H1 (cell line): Measurements from ENCODE around the gene HOMER3. TPM values are rescaled to one million over a fixed set of nuclear protein-coding genes. Genes with fewer than 3 reads are reported as not detected.

Experiments
- BACH1 ChIP-seq: IDR thresholded peaks from 2 replicates; pipeline ENCODE4 v1.6.1; 2012; ENCODE audit warnings: low read length, improper control_type of control experiment
- BRCA1 ChIP-seq: IDR thresholded peaks from 2 replicates; pipeline ENCODE4 v1.6.1; 2012; ENCODE audit warnings: low read depth, low read length, improper control_type of control experiment
- CBX8 ChIP-seq: fragments of 300-800, 300-1000 bp; sonication (generic); IDR thresholded peaks from 2 replicates; pipeline ENCODE4 v1.7.1; 2016; ENCODE audit warnings: low read depth, low read length, borderline replicate concordance
- CEBPB ChIP-seq: IDR thresholded peaks from 2 replicates; pipeline ENCODE4 v1.6.1; 2012; ENCODE audit warnings: low read depth, low read length
- CHD7 ChIP-seq: fragments of 300-600 bp; sonication (generic); IDR thresholded peaks from 2 replicates; pipeline ENCODE4 v1.7.1; 2012; ENCODE audit warnings: low read length, moderate library complexity, mild to moderate bottlenecking, inconsistent platforms; ENCODE audit not compliant: insufficient replicate concordance
- EP300 ChIP-seq, 2 experiments: IDR thresholded peaks; 1 replicate in 1 of 2; 2 replicates in 1 of 2; pipeline ENCODE4 v1.6.1; 2011 to 2012; ENCODE audit warnings: low read depth in 2 of 2, low read length in 2 of 2, mild to moderate bottlenecking in 2 of 2, borderline replicate concordance in 1 of 2, inconsistent platforms in 1 of 2, moderate library complexity in 1 of 2
- EZH2 ChIP-seq: fragments of 200-600 bp; sonication (generic); IDR thresholded peaks from 2 replicates; pipeline ENCODE4 v1.7.1; 2012; ENCODE audit warnings: low read depth, mild to moderate bottlenecking, moderate library complexity, low read length, inconsistent platforms; ENCODE audit not compliant: severe bottlenecking
- POLR2A ChIP-seq, 2 experiments: IDR thresholded peaks; 1 replicate in 1 of 2; 2 replicates in 1 of 2; pipeline ENCODE4 v1.6.1; 2011; ENCODE audit warnings: low read depth in 2 of 2, low read length in 2 of 2, mild to moderate bottlenecking in 2 of 2; ENCODE audit errors: control extremely low read depth in 1 of 2
- RAD21 ChIP-seq, 2 experiments: IDR thresholded peaks in 1 of 2; conservative IDR thresholded peaks in 1 of 2; 2 replicates each; pipeline ENCODE4 v1.6.1; 2011; ENCODE audit warnings: low read depth in 2 of 2, low read length in 2 of 2, improper control_type of control experiment in 1 of 2, inconsistent platforms in 1 of 2, mild to moderate bottlenecking in 1 of 2, moderate library complexity in 1 of 2
- TBP ChIP-seq: IDR thresholded peaks from 2 replicates; pipeline ENCODE4 v1.6.1; 2011; ENCODE audit warnings: low read depth, low read length, improper control_type of control experiment
- polyA plus RNA-seq, 7 experiments: library from polyadenylated mRNA; depleted of rRNA in 3 of 7; stranded (reverse) in 5 of 7; unstranded in 2 of 7; fragments of >200 nt in 5 of 7; fragments of 200-250 nt in 2 of 7; gene quantifications; 1 replicate in 5 of 7; 2 replicates in 1 of 7; 4 replicates in 1 of 7; pipeline versions ENCODE4 v1.2.1 to v1.2.3, GENCODE V29; 2011 to 2013; ENCODE audit warnings: missing spikeins in 2 of 7, mixed read lengths in 2 of 7
- total RNA-seq: library from RNA; stranded (reverse); fragmentation: NEBNext Ultra II Directional; extraction: Animal tissue kit (Norgen Biotek cat#: 25700); gene quantifications from 2 replicates; pipeline ENCODE4 v1.2.1, GENCODE V29; 2021

Gene HOMER3
- total and polyA plus RNA-seq, 2 of the 8 experiments (the other 6 are each of a cell fraction or from before 2014, with no cell fraction given): 28.3 to 41.6 TPM

- peak; percentile 67 for TF ChIP-seq CHD7
- TF ChIP-seq RAD21 (IDR thresholded peaks at IDR 0.05 in 1 of 2, conservative IDR thresholded peaks at IDR 0.05 in 1 of 2; ENCODE audit: low read depth in 2 of 2, low read length in 2 of 2): no peak
- TF ChIP-seq TBP: no peak
- TF ChIP-seq BACH1: no peak
- peak in 1 of 2 experiments; percentile 85; a peak in 1 of 3 replicates for TF ChIP-seq EP300 (IDR thresholded peaks at IDR 0.05; ENCODE audit: borderline replicate concordance in 1 of 2, low read depth in 2 of 2, low read length in 2 of 2)
- no peak for TF ChIP-seq CBX8
- no peak for TF ChIP-seq EZH2
- no peak for TF ChIP-seq CEBPB
- no peak for TF ChIP-seq POLR2A (IDR thresholded peaks at IDR 0.05; ENCODE audit: control extremely low read depth in 1 of 2, low read depth in 2 of 2, low read length in 2 of 2)
- TF ChIP-seq BRCA1: no peak
Measured at GRCh38 chr19:18939922-18940768, 872 bp downstream of the HOMER3 start (continued).
